T1000 (cell line): ENCODE data around the gene ARL2BP.

ENCODE experiments used
- DNase-seq: peaks from one replicate; lab custom pipeline; 2025; ENCODE audit warnings: mixed read lengths; lab: John Stamatoyannopoulos, UW

Gene ARL2BP

DNA sequence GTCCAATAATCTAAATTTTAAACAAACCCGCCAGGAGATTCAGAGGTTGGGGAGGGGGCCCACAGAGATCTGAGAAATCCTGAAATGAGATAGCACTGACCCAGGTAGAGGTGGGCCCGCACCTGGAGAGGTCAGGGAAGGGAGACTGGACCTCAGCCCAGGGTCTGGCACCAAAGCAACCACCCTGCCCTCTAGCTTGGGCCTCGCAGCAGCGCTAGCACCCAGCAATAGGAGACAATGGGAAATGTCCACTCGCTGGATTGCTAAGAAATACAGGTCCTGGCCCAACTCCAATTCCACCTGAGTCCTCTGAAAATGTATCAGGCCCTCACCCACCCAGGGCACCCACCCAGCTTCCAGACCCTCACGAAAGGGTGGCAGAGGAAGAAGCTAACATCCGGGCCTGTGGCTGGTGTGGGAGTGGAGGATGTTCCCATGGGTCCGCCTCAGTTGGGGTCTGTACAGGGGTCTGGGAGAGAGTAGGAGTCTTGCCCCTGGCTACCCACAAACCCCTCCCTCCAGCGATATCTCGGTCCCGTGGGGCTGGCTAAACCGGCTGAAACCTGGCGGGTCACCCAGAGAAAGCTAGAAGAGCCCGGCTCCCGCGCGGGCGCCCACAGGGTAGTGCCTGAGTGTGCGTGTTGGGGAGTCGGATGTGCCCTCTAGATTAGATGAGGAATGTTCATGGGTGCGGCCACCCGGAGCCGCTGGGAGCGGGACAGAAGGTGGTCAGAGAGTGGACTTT is 38.3 kb downstream of the ARL2BP start:
- DNase-seq: no peak

DNA sequence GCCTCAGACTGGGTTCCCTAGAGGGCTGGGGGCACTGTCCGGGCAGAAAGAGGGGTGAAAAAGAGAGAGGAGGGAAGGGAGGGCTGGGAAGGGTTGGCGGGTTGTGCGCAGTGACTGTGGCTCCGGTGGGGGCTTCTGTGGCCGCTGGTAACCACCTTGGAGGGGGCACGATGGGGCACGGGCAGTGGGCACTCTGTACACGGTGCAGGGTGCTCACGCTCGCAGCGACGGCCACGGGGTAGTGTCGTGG is 38.8 kb downstream of the ARL2BP start:
- DNase-seq: no peak

DNA sequence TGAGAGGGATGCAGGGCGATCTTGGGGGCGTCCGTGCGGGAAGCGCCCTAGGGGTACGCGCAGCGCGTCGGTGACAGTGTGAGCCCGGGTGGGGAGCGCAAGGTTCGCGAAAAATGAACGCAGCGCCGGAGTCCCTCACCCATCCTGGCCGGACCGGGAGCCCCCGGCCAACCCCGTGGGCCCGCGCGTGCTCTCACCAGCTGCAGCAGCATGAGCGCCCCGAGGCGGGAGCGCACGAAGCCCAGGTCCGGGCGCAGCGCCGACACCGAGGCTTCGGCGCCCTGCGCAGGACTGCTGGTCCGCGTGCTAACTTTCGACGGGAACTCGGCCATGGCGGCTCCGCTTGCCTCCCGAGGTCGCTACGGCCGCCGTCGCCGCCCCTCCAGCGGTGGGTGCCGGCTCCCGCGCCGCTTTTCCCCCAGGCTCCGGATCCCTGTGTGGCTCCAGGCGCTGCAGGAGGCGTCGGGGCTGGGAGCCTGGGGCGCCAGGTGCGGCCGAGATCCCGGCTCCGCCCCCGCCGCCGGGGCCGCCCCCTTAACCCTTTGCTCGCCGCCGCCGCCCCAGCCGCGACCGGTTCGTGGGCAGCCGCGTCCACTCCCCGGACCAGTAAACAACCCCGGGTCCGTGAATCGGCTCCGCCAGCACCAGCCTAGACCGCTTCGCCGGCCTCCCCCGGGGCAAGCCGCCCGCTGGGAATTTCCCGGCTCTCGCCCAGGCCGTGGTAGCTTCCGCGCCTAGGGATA is 39.3 kb downstream of the ARL2BP start, which contains the start of gene PLLP:
TSS of gene PLLP (minus strand) at position 464 of the 743 bp plus-strand sequence. CDS start at position 332, 132 bp downstream.
- no peak for DNase-seq

DNA sequence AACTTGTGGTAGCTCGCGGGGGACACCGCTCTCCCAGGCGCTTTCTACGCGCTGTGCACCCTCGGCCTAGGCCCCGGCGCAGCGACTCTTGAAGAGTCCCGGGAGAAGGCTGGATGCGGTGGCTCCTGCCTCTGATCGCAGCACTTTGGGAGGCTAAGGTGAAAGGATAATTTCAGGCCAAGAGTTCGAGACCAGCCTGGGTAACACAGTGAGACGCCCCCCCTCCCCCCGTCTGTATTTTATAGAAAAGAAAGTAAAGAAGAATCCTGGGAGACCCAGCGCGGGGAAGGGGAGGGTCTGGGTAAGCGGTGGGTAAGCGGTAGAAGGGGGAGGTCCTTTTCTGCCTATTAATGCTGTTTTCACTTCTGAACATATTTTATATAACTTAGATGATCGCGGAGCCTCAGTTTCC is 39.9 kb downstream of the ARL2BP start:
- DNase-seq: no peak

DNA sequence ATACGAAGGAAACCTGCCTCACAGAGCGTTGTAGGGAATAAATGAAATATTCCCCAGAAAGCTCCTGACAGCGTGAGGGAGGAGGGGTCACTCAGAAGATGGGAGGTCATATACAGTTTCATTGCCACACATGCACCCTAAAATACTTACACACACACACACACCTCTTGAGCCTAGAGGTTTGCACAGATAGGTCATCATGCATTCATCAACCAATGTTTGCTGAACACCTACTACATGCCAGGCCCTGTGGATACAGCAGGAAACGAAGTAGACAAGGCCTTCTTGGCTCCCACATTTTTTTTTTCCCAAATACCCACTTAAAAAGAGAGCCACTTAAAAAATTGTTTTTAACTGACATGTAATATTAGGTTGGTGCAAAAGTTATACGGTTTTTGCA is 40.3 kb downstream of the ARL2BP start:
- DNase-seq: no peak

DNA sequence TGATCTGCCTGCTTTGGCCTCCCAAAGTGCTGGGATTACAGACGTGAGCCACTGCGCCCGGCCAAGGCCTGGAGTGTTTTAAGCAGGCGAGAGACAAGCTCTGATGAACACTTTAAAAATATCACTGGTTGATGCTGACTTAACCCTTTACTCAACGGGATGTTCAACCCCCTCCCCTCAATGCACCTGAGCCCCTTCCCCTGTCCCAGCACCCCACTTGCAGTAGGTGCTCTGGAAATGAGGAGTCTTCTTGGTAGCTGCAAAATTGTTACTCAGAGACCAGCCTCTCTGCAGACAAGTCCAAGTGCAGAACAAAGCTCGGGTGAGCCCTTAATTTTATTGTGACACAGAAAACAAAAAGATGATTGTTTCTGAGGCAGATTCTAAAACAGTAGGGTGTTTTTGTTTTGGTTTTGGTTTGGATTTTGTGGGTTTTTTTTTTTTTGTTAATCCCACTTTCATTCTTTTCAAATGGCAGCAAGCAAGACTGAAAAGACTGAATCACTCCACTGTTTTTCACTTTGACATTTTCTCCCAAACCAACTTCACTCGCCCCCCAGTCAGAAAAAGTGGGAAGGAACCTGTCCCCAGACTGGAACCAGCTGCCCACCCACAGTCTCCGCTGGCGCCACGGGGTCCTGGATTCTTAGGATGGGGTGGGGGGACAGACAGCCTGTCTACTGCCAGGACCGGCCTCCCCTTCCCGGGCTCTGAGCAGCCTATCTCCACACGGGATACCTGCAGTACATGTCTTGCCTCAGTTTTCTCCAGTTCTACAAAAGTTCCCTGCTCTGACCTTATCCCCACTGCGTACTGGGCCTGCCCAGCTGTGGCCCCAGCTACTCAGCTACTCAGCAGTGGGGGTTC is 44.6 kb downstream of the ARL2BP start:
- DNase-seq: no peak

DNA sequence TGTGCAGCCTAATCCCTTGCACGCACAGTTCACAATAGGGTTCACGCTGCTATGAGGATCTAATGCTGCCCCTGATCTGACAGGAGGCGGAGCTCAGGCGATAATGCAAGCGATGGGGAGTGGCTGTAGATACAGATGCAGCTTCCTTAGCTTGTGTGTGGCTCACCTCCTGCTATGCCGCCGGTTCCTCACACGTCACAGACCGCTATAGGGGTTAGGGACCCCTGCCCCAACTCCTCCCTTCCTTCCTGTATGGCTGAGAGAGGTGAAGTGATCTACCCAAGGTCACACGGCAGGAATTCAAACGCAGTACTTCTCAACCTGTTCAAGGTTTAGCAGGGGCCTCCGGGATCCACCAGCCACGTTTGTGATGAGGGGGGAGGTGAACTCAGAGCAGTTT is 52.8 kb downstream of the ARL2BP start:
- no peak for DNase-seq

DNA sequence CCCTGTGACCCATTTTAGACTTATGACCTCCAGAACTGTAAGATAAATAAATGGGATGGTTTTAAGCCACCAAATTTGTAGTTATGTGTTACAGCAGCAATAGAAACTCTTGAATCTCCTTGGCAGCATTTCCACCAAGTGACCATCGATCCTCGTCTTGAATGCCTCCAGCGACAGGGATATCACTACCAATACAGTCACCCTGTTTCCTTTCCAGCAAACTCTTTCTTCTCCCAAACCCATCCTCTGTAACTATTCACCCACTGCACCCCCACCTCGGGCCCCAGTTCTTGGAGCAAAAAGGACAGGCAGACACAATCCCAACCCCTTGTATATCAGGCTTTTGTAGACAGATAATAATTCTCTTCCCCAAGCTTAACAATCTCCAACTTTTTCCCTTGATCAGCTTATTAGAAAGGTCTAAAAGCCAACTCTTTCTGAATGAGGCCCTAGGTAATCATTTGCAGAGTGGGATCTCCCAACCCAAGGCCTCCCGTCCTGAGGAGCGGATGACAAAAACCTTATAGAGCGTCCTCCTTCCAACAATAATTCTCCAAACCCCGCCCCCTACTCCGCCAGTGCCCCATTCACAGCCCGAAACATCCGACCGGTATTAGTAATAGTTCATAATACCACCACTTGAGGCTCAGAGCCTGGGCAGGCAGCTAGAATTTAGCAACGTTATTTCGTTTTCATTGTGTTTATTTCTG is 54.1 kb downstream of the ARL2BP start:
- DNase-seq: peak; percentile 66

DNA sequence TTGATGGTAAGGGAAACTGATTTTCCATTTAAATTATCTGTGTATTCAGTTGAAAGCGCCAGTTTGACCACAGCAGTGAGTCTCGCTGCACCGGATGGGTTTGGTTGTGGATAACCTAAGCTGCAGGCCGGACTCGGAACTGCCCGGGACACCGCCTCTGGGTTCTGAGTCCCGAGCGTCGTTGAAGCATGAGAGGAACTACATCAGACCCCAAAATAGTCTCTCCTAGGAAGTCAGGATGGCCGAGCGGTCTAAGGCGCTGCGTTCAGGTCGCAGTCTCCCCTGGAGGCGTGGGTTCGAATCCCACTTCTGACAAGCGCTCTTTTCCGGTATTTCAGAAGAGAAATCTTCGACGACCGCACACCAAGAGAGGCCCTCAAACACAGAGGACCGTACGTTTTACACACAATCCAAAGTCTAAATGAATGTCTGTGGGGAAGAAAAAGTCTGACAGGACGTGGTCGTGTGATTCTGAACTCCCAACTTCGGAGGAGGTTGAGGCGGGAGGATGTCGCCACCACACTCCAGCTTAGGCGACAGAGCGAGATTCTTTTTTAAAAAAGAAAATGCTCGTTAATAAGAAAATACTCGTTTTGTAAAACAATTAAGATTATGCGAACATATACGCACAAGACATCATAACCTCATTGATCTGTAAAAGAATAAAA is 54.8 kb downstream of the ARL2BP start:
- DNase-seq: peak; percentile 77

DNA sequence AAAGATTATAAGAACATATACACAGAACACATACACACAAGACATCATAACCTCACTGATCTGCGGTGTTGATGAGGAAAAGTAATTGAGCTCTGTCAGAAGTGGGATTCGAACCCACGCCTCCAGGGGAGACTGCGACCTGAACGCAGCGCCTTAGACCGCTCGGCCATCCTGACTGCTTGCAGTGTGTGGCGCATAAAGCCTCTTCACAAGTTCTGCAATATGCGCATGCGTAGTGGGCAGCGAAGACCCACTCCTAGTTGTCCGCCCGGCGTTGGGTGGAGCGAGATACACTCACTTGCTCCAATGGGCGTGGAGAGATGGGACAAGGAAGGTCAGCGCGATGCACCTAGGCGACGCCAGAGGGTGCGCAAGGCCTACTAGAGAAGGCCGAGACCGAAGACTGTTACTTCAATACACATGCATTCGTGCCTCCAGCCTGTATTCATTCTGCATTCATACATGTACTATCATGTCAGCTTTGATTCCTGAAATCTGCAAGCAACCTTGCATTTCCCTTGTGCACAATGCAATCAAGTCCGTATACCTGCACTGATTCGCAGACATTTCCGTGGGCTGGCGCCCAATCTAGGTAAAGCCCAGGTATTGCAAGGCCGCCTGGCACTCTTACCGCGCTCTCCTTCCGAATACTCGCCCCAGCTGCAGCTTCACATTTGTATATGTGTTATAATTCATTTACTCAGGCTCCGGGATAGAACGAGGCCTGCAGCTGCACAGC is 55.5 kb downstream of the ARL2BP start:
- DNase-seq: peak; percentile 96

DNA sequence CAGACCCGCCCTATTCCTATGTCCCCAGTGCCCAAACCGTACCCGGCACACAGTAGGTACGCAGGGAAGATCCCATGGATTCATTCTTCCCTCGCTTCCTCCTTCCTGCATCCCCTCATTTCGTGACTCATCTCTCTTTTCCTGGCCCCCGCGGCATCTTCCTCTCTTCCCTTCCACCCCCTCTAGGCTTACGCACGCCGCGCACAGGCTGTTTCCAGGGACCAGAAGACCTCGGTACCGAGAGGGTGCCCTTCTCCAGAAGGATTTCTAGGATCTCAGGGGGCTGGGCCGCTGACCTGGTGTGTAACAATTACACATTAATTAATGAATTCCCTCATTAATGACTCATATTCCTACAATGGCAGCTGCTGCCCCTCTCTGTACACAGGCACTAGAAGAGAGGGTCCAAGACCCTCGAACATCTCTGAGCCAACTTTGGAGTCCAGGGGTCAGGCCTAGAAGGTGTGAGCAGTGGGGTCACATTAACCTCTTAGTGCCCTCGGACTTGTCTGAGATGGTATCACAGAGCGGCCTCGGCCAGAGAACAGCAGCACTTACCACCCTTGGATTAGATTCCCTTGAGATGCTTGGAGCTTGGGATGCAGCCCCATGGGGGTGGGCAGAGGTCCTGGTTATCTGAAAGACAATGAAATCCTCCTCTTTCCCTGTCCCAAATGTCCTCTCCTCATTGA is 56.2 kb downstream of the ARL2BP start:
- no peak for DNase-seq
